Activated CD8-positive, alpha-beta memory T cell treated with anti-CD3 and anti-CD28 coated beads, Interleukin-2, amount 50 U/mL, for 24 hours (primary cell): Measurements from ENCODE around the gene MYBPC2.
A peak's percentile ranks its signal among the peaks of the same experiment; 100 is the strongest.
"Not testable (repeated sequence)": the region's sequence is repeated elsewhere in the genome, so short reads cannot be mapped to it uniquely, and the experiment has no call there.

Experiments
- DNase-seq: peaks from one replicate; pipeline ENCODE4 v3.0.0-alpha.2; 2020; ENCODE audit errors: extremely low read depth

The MYBPC2 gene

DNA sequence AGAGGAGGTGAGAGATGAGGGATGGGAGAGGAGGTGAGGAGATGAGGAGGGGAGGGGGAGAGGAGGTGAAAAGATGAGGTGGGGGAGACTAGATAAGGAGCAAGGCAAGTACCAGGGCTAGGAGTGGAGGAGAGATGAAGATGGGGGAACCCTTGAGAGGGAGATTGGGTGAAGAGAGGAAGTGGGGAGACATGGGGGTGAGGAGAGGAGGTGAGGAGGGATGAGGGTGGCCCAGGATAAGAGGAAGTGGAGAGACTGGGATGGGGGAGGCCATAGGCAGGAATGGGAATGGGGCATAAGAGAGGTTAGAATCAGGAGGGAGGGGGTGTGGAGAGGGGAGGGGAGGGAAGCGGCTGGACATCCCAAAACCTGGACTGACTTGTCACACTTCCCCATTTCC, 26.9 kb downstream of the MYBPC2 start:
- DNase-seq: no peak

DNA sequence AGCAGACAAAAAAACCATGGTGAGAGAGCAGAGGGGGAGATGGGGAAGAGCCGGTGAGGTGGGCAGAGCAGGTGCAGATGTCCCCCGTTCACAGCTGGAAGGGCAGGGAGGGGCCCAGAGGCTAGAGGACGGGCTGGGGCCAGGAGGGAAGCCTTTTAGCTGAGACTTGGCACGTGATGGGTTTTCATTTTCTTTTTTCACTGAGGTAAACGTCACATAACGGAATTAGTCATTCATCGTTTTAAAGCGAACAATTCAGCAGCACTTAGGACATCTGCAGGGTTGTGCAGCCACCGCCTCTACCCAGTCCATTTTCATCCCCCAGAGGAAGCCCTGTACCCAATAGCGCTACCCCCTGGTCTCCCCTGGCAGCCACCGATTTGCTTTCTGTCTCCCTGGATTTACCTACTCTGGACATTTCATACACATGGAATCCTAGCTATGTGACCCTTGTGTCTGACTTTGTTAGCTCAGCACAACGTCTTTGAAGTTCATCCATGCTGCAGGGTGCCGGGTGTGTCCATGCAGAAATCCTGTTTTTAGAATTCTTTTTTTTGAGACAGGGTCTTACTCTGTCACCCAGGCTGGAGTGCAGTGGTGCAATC, 27.6 kb downstream of the MYBPC2 start:
- no peak for DNase-seq

DNA sequence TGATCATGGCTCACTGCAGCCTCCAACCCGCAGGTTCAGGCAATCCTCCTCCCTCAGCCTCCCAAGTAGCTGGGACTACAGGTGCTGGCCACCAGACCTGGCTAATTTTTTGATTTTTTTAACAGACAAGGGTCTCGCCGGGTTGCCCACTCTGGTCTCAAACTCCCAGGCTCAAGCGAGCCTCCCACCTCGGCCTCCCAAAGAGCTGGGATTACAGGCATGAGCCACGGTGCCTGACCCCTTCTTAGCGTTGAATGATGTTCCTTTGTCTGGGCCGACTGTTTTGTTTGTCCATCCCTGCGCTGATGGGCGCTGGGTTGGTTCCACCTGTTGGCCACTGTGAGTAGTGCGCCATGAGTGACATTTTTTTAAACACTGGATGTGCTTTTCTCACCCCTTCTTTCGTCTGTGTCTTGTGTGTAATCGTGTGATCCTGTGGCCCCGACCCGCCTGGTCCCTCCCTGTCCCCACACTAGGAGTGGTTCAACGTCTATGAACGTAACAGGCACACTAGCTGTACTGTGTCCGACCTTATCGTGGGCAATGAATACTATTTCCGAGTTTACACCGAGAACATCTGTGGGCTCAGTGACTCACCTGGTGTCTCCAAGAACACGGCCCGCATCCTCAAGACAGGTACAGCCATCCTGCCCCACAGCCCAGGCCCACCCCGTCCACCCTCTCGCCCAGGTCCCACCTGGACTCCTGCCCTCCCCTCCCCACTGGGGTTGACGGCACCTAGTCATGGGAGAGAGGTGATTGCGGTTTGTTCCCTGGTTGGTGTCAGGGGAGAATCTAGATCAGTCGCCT, 28.6 kb downstream of the MYBPC2 start:
- peak; percentile 24 for DNase-seq

DNA sequence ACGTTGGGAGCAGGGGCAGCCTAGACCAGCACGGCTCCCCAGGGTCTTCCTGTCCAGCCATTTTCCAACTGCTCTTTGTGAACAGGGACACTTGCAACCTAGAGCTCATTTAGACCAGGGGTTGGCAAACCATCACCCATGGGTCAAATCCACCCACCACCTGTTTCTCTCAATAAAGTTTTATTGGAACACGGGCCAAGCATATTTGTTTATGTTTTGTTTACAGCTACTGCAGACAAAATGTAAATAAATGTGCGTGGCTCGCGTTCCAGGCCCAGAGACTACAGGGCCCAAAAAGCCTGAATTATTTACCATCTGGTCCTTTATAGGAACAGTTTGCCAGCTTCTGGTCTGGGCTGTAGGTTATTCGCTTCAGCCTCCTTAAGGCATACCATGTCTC, 30.3 kb downstream of the MYBPC2 start:
- DNase-seq: no peak

DNA sequence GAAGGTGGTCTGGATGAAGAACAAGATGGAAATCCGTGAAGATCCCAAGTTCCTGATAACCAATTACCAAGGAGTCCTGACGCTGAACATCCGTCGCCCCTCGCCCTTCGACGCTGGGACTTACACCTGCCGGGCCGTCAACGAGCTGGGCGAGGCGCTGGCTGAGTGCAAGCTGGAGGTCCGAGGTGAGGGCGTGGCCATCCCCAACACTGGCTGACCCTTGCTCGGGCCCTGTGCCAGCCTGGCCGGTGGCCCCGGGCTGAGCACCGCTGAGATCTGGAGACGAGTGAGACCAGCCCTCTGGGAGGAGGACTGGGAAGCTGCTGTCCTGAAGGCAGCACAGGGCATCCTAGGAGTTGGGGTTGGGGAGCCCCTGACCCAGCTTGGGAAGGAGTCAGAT, 31.7 kb downstream of the MYBPC2 start:
- no peak for DNase-seq

DNA sequence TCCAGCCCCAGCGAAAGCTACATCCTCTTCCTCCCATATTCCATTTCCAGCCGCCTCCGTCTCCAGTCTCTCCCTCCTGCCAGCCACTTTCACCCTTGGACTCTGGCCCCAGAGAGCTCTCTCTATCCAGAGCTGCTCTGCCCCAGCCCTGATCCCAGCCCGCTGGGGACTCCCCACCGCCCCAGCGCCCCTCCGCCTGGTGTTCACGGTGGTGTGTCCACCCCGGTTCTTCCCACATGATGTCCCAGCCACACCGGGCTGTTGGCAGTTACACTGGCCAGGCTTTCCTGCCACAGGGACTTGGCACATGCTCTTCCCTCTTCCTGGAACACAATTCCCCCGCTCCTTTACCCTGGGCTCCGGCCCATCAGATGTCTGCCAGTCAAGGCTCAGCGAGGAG, 32.3 kb downstream of the MYBPC2 start:
- no peak for DNase-seq

DNA sequence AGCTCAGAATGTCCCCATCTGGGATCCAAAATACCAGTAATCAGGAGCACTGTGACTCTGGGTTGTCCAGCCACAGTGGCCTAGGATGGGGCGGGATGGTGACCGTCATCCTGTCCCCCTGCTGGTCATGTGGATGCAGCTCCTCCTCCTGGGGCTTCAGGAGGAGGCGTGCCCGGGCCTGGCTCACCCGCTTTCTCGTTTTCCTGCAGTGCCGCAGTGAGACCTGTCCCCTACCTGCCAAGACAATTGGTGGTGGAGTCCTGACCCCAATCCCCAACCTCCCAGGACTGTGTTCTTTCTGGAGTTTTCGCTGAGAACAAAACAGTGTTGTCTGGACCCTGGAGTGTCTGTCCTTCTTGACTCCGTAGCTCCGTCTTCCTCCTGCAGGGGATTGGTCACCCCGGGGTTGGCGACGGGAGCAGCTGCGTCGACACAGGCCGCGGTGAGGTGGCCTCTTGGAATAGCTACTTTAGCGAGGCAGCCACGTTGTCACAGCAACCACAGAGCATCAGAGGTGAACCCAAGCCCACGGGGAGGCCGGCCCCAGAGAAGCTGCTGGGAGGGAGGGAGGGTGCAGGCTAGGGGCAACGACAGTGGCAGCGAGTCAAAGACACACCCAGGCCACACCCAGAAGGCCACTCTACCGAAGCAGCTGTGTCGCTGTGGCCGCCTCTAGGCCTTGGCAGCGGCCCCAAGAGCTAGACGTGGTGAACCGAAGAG, 33.5 kb downstream of the MYBPC2 start:
- no peak for DNase-seq

DNA sequence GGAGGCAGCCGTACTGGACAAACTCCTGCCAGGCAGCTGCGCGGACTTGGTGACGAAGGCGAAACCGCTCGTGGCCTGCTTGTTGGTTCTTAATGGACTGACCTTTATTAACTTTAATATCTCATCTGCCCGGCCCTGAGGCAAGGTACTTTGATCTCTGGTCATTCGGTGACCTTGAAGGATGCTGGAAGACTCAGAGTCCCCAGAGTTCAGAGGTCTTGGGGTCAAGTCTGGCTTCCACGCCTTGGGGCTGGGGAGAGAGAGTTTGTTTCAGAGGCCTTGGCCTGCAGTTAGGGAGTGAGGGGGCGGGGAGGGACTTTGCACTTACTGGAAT, 34.0 kb downstream of the MYBPC2 start:
- no peak for DNase-seq

DNA sequence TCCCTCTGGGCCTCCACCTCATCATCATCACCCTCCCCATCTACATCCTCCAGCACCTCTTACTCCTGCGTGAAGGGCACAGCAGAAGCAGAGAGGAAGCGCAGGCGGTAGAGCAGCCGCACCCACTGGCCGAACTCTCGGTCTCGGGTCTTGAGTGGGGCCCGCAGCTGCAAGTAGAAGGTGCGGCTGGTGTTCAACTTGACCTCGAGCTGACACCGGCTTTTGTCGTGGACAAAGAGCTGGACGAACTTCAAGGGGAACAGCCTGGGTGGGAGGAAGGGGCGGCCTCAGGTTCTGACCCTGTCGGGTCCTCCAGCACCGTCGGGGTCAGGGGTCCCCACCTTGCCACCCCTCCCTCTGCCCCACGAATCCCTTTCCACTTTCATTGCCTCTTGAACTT, 34.9 kb downstream of the MYBPC2 start:
- DNase-seq: no peak

DNA sequence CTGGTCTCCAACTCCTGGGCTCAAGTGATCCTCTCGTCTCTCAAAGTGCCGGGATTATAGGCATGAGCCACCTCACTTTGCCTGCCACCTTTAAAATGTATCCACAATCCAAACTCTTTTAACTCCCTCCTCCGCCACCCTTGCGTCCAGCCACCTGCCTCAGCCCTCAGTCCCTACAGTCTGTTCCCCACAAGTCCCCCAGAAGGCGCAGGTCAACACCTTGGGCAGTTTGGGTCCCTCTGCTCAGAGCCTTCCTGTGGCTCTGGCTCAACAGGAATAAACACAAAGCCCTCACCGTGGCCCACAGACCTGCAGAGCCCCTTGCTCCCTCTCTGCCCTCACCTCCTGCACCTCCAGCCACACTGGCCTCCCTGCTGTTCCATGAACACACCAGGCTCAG, 36.1 kb downstream of the MYBPC2 start:
- no peak for DNase-seq

DNA sequence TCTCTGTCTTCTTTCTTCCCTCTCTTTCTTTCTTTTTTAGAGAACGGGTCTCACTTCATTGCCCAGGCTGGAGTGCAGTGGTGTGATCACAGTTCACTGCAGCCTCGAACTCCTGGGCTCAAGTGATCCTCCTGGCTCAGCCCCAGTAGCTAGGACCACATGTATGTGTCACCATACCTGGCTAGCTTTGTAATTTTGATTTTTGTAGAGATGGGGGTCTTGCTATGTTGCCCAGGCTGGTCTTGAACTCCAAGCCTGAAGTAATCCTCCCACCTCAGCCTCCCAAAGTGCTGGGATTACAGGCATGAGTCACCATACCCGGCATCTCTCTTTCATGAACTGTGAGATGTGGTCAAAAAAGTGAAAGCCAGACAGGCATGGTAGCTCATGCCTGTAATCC, 40.6 kb downstream of the MYBPC2 start:
- not testable (repeated sequence) for DNase-seq

DNA sequence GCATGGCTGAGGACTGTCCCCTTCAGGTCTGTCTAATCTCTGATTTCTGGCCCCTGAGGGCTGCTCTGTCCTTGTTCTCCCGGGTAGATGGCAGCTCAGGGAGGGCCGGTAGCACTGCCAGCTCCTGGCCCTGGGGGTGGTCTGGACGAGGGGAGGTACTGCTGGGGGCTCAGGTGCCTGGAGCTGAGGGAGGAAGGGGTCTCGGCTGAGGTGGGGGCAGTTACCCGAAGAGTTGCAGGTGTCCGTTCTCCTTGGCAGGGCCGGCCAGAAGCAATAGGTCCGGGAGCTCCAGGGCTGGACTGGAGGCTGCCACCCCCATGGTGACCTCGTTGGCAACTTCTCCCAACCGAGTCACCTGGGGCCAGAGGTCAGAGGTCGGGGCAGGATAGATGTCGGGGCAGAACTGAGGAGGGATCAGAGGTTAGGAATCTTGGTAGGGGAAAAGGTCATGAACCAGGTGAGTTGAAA, 42.4 kb downstream of the MYBPC2 start:
- DNase-seq: no peak

DNA sequence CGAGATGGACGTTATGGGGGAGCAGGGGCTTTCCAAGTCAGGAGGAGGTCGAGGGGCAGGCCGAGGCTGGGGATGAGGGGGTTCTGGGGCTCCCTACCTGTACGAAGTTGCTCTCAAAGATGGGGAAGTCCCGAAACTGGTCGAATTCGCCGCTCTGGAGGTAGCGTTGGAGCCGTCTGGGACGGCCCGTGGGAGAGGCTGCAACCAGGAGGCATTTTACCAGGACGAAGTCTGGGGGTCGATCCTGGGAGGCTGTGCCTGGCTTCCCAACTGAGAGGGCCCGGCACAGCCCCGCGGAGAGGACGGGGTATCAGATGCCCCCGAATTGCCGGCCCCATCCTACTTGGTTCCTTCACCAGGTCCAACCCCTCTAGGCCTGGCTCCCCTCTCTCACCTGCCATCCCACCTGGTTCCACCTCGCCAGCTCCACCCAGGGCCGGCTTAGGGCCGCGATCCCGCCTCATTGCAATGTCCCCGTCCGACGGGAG, 43.1 kb downstream of the MYBPC2 start:
- no peak for DNase-seq

DNA sequence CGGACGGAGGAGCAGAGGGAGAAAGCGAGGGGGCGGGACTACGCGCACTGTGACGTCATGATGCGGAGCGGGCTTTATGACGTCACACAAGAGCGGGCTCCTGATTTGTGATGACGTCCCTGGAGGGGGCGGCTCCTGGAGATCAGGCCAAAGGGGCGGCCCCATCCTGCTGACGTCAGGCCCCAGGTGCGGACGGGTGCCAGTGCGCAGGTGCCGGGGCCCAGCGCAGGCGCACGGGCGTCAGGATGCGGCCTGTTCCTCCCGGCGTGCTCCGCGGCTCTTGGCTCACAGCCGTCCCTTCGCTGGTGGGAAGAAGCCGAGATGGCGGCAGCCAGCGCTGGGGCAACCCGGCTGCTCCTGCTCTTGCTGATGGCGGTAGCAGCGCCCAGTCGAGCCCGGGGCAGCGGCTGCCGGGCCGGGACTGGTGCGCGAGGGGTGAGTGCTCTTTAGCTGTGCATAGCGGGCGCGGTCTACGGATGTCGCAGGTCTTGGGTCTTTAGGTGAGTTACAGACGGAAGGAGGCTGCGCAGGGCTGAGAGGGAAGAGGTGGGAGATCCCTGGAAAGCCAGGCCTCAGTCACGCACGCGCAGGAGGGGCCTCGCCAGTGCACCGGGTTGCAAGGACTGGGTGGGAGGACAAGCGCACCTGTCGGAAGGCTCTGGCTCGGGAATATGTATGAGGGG, 43.7 kb downstream of the MYBPC2 start, which contains the start of the genes EMC10 and GARIN5A:
Gene EMC10 (plus strand): TSS at position 284 of the 683 bp plus-strand sequence. CDS start 38 bp downstream, at position 322.
Gene GARIN5A (minus strand): TSS at position 625 of the 683 bp plus-strand sequence. CDS start 460 bp downstream, at position 165.
- DNase-seq: peak; percentile 85

DNA sequence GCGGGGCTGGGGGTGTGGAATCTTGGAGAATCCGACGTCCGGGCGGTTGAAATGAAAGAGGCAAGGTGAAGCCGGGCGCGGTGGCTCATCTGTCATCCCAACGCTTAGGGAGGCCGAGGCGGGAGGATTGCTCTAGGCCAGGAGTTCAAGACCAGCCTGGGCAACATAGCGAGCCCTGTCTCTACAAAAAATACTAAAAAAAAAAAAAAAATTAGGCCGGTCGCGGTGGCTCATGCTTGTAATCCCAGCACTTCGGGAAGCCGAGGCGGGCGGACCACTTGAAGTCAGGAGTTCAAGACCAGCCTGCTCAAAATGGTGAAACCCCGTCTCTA, 44.2 kb downstream of the MYBPC2 start:
- DNase-seq: no peak

DNA sequence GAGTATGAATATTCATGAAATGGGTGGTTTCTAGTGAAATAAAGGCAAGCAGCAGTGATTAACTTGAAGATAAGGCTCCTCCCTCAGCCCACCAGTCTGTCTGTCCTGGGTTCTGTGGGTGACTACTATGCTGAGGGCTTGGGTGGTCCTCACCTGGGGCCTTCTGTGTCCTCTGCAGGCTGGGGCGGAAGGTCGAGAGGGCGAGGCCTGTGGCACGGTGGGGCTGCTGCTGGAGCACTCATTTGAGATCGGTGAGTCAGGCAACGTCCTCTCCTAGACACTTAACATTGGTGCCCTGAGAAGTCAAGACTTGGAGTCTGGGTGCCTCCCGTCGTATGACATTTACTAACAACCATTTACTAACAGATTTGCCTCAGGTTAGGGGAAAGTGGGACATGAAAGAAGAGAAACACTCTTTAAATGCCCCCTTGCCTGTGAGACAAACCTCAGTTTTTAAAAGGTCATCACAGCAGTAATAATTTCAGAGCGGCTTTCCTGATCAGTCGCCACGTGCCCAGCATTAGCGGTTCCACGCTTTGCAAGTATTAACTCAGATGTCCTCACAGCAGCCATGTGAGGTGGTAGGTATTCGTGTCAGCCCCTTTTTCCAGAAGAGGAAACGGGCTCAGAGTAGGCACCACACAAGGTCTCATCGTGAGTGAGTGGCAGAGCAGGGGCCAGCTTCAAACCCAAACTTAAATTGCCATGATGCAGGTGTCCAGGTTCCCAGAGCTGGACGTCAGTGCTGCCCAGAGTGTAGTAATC, 45.2 kb downstream of the MYBPC2 start:
- no peak for DNase-seq

DNA sequence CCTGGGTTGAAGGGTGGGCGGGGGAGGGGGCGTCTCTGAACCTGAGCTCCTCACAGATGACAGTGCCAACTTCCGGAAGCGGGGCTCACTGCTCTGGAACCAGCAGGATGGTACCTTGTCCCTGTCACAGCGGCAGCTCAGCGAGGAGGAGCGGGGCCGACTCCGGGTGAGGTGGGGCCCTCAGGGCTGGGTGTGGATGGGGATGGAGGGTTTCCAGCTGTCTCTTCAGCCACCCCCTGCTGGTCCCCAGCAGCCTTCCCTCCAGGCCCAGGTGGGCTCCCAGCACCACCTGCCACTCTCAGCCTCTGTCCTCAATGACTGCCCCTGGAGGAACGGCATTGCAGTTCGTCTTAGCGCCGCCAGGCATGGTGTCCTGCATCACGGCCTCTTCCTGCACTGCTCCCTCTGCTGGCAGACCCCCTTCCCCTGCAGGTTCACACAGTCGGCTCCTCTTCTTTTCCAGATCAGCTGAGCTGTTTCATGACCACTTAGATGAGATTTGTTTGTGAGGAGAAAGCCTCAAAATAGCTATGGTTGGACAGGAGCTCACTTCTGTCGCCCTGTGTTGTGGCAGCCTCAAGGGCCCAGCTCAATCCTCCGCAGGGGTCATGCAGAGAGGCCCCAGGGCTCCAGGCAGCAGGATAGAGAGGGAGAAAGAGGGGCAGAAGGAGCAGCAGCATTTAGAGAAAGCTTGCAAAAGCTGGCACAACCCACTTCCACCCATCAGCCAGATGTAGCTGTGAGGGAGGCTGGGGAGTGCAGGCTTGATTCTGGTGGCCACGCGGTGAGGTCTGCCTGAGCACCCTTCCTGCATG, 46.4 kb downstream of the MYBPC2 start:
- no peak for DNase-seq

DNA sequence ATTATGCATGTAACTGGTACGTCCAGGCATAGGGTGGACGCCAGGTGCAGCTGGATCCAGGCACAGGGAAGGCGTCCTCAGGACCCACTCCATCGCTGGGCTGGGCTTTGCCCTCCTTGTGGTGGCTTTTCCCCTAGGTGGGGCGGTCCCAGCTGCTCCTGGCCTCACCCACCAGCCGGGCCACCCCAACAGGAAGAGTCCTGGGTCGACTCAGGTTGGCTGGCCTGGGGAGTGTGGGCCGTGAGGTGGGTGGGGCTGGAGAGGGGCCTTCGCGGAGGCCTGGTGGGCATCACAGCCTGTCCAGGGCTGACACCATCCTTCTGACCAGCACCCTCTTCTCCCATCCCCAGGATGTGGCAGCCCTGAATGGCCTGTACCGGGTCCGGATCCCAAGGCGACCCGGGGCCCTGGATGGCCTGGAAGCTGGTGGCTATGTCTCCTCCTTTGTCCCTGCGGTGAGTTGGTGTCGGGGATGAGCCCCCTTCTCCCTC, 47.1 kb downstream of the MYBPC2 start:
- DNase-seq: no peak

DNA sequence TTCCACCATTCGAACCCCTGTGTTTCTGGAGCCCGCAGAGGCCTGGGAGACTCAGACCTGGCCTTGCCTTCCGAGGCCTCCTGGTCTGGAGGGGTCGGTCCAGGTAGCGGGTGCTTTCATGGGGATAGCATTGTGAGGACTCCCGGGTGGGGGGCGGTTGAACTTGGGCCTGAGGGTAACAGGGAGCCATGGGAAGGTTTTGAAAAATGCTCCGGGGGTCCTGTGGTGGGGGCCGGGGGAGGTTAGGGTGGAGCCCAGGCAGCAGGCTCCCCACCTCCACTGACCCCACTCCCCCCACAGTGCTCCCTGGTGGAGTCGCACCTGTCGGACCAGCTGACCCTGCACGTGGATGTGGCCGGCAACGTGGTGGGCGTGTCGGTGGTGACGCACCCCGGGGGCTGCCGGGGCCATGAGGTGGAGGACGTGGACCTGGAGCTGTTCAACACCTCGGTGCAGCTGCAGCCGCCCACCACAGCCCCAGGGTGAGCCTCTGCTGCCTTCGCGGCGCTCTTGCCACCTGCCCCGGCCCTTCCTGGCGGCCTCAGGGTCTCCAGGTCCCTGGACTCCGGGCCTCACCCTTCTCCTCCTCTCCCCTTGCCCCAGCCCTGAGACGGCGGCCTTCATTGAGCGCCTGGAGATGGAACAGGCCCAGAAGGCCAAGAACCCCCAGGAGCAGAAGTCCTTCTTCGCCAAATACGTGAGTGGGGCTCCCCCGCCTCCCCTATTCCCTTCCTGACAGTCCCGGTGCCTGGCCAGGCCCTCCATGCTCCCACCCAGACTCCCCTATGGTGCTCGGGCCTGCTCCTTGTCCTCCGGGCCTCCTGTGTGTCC, 47.8 kb downstream of the MYBPC2 start:
- no peak for DNase-seq
